GM12878 (cell line): ENCODE data around the gene LLPH. TPM values are rescaled to one million over a fixed set of nuclear protein-coding genes. Genes with fewer than 3 reads are reported as not detected.
A peak's percentile ranks its signal among the peaks of the same experiment; 100 is the strongest.

ENCODE experiments used
- BCL11A ChIP-seq: IDR thresholded peaks from 2 replicates; pipeline ENCODE4 v1.6.1; 2011; ENCODE audit warnings: low read depth, low read length
- BCLAF1 ChIP-seq: fragments of 450-650 bp; IDR thresholded peaks from 2 replicates; pipeline ENCODE4 v1.6.1; 2017; ENCODE audit warnings: antibody characterized with exemption, mild to moderate bottlenecking, moderate library complexity
- CHD2 ChIP-seq: IDR thresholded peaks from 2 replicates; pipeline ENCODE4 v1.6.1; 2011; ENCODE audit warnings: low read depth, low read length, improper control_type of control experiment, borderline replicate concordance
- CREM ChIP-seq: IDR thresholded peaks from 2 replicates; pipeline ENCODE4 v1.6.1; 2014; ENCODE audit warnings: antibody characterized with exemption, low read depth
- FOXM1 ChIP-seq: IDR thresholded peaks from 2 replicates; pipeline ENCODE4 v1.6.1; 2012; ENCODE audit warnings: low read depth, mild to moderate bottlenecking, inconsistent platforms, low read length, moderate library complexity
- IRF4 ChIP-seq: IDR thresholded peaks from 2 replicates; pipeline ENCODE4 v1.6.1; 2011; ENCODE audit warnings: low read depth, low read length
- LARP7 ChIP-seq: fragments of 450-650 bp; IDR thresholded peaks from 2 replicates; pipeline ENCODE4 v1.6.1; 2017; ENCODE audit warnings: mild to moderate bottlenecking
- NRF1 ChIP-seq: conservative IDR thresholded peaks from 2 replicates; pipeline ENCODE4 v1.6.1; 2011; ENCODE audit warnings: mild to moderate bottlenecking, low read depth, low read length, improper control_type of control experiment
- PAX5 ChIP-seq: IDR thresholded peaks from 2 replicates; pipeline ENCODE4 v1.6.1; 2011; ENCODE audit warnings: low read depth, low read length, borderline replicate concordance
- RCOR1 ChIP-seq: conservative IDR thresholded peaks from 2 replicates; pipeline ENCODE4 v1.6.1; 2012; ENCODE audit warnings: low read depth, low read length, improper control_type of control experiment
- SMAD1 ChIP-seq: fragments of 450-650 bp; IDR thresholded peaks from 2 replicates; pipeline ENCODE4 v1.6.1; 2018; ENCODE audit warnings: mild to moderate bottlenecking, low read depth; ENCODE audit not compliant: partially characterized antibody
- SMAD5 ChIP-seq: IDR thresholded peaks from 2 replicates; pipeline ENCODE4 v1.6.1; 2016; ENCODE audit warnings: antibody characterized with exemption, low read depth
- SREBF2 ChIP-seq: IDR thresholded peaks from 2 replicates; pipeline ENCODE4 v1.6.1; 2012; ENCODE audit warnings: mild to moderate bottlenecking, low read length
- TBL1XR1 ChIP-seq: IDR thresholded peaks from 2 replicates; pipeline ENCODE4 v1.6.1; 2012; ENCODE audit warnings: low read depth, low read length, improper control_type of control experiment
- ZNF384 ChIP-seq: IDR thresholded peaks from 2 replicates; pipeline ENCODE4 v1.6.1; 2012; ENCODE audit warnings: low read depth, mild to moderate bottlenecking, low read length, improper control_type of control experiment, borderline replicate concordance
- ZNF687 ChIP-seq: fragments of 450-650 bp; IDR thresholded peaks from 2 replicates; pipeline ENCODE4 v1.6.1; 2017; ENCODE audit warnings: mild to moderate bottlenecking, moderate library complexity
- ZZZ3 ChIP-seq: IDR thresholded peaks from 2 replicates; pipeline ENCODE4 v1.6.1; 2011; ENCODE audit warnings: low read depth; ENCODE audit not compliant: control insufficient read depth, insufficient read length
- polyA plus RNA-seq, 11 experiments: library from polyadenylated mRNA; depleted of rRNA in 4 of 11; unstranded in 6 of 11; stranded (reverse) in 5 of 11; fragments of >200 nt; fragmentation: Nextera tagmentation in 4 of 11; fragmentation: Illumina TruSeq in 1 of 11; extraction: Ambion mirVana in 4 of 11; extraction: Trizol in 1 of 11; gene quantifications; 1 replicate in 1 of 11; 2 replicates in 10 of 11; pipeline versions ENCODE4 v1.2.1 to v1.2.3, GENCODE V29; 2011 to 2016; ENCODE audit warnings: inconsistent platforms in 2 of 11, missing spikeins in 2 of 11, low read depth in 1 of 11
- total RNA-seq, 4 experiments: library from RNA; depleted of rRNA in 3 of 4; stranded (reverse); fragments of >200 nt in 3 of 4; fragmentation: Illumina TruSeq in 1 of 4; extraction: Trizol in 1 of 4; gene quantifications; 2 replicates each; pipeline versions ENCODE4 v1.2.1 to v1.2.3, GENCODE V29; 2013 to 2021
- TF ChIP-seq, protein P1 (sequence below): fragments of 450-650 bp; IDR thresholded peaks from 2 replicates; pipeline ENCODE4 v1.6.1; 2016; ENCODE audit warnings: mild to moderate bottlenecking
- TF ChIP-seq, protein P2 (sequence below): fragments of 450-650 bp; formaldehyde crosslinking; IDR thresholded peaks from 2 replicates; pipeline ENCODE4 v1.5.0; 2022; ENCODE audit warnings: mild to moderate bottlenecking, missing genetic modification characterization

LLPH gene
- total and polyA plus RNA-seq, 10 of the 15 experiments (the other 5 are each of a cell fraction or from before 2014, with no cell fraction given) = 15.2 to 107 (median 70.4) TPM

GRCh38 chr12:66130267-66131066 is at the start of gene LLPH (continued):
- no peak for TF ChIP-seq FOXM1
- TF ChIP-seq, protein P1, sequence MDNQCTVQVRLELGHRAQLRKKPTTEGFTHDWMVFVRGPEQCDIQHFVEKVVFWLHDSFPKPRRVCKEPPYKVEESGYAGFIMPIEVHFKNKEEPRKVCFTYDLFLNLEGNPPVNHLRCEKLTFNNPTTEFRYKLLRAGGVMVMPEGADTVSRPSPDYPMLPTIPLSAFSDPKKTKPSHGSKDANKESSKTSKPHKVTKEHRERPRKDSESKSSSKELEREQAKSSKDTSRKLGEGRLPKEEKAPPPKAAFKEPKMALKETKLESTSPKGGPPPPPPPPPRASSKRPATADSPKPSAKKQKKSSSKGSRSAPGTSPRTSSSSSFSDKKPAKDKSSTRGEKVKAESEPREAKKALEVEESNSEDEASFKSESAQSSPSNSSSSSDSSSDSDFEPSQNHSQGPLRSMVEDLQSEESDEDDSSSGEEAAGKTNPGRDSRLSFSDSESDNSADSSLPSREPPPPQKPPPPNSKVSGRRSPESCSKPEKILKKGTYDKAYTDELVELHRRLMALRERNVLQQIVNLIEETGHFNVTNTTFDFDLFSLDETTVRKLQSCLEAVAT = no peak; the same call in 1 of the 2 replicates
- TF ChIP-seq, protein P2, sequence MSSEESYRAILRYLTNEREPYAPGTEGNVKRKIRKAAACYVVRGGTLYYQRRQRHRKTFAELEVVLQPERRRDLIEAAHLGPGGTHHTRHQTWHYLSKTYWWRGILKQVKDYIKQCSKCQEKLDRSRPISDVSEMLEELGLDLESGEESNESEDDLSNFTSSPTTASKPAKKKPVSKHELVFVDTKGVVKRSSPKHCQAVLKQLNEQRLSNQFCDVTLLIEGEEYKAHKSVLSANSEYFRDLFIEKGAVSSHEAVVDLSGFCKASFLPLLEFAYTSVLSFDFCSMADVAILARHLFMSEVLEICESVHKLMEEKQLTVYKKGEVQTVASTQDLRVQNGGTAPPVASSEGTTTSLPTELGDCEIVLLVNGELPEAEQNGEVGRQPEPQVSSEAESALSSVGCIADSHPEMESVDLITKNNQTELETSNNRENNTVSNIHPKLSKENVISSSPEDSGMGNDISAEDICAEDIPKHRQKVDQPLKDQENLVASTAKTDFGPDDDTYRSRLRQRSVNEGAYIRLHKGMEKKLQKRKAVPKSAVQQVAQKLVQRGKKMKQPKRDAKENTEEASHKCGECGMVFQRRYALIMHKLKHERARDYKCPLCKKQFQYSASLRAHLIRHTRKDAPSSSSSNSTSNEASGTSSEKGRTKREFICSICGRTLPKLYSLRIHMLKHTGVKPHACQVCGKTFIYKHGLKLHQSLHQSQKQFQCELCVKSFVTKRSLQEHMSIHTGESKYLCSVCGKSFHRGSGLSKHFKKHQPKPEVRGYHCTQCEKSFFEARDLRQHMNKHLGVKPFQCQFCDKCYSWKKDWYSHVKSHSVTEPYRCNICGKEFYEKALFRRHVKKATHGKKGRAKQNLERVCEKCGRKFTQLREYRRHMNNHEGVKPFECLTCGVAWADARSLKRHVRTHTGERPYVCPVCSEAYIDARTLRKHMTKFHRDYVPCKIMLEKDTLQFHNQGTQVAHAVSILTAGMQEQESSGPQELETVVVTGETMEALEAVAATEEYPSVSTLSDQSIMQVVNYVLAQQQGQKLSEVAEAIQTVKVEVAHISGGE (CRISPR knock-in tag) = no peak
- TF ChIP-seq ZNF384 = no peak
- no peak for TF ChIP-seq BCL11A
- TF ChIP-seq BCLAF1 = no peak
- no peak for TF ChIP-seq ZZZ3
- TF ChIP-seq TBL1XR1 = no peak
- TF ChIP-seq RCOR1 = no peak
- TF ChIP-seq LARP7 = peak; percentile 19; the same call in 1 of the 2 replicates
- TF ChIP-seq ZNF687 = no peak
- TF ChIP-seq CREM = peak; percentile 61
- no peak for TF ChIP-seq CHD2
- peak; percentile 55 for TF ChIP-seq SREBF2
- peak; percentile 14 for TF ChIP-seq SMAD1
- no peak for TF ChIP-seq NRF1
- 0 out of 2 replicates have a peak, but pooled peaks have one; percentile 13 for TF ChIP-seq IRF4
- peak; percentile 87 for TF ChIP-seq SMAD5
- TF ChIP-seq PAX5 = peak; percentile 27; the same call in 1 of the 2 replicates
